Thoracic aorta (tissue), 2 donors: Measurements from ENCODE around the gene RHOD. TPM values are rescaled to one million over a fixed set of nuclear protein-coding genes. Genes with fewer than 3 reads are reported as not detected.
A peak's percentile ranks its signal among the peaks of the same experiment; 100 is the strongest.

Source experiments
- ATAC-seq: fragments of 150-250 bp; one replicate; pipeline ENCODE4 v1.8.0; 2017; ENCODE audit warnings: low read depth; ENCODE audit not compliant: insufficient number of reproducible peaks, low FRiP score
- DNase-seq: peaks from one replicate; pipeline ENCODE4 v3.0.0-alpha.2; 2020; ENCODE audit warnings: low spot score
- H3K27ac ChIP-seq, 2 donors: fragments of 200-600 bp; sonication (generic); 1 replicate in 1 of 2; 2 replicates in 1 of 2; pipeline ENCODE4 v1.5.1; 2016; ENCODE audit warnings: mild to moderate bottlenecking in 2 of 2, moderate library complexity in 2 of 2
- H3K27me3 ChIP-seq: fragments of 200-600 bp; sonication (generic); replicated peaks from 2 replicates; pipeline ENCODE4 v1.6.0; 2016; ENCODE audit warnings: mild to moderate bottlenecking; ENCODE audit not compliant: insufficient read depth
- H3K36me3 ChIP-seq: fragments of 200-600 bp; sonication (generic); one replicate; pipeline ENCODE4 v1.5.1; 2016
- H3K4me1 ChIP-seq, 2 donors: fragments of 200-600 bp; sonication (generic); 1 replicate in 1 of 2; 2 replicates in 1 of 2; pipeline versions ENCODE4 v1.5.1 to v1.6.0; 2016; ENCODE audit warnings: low read depth in 2 of 2, mild to moderate bottlenecking in 1 of 2; ENCODE audit not compliant: control insufficient read depth in 1 of 2
- H3K4me3 ChIP-seq: fragments of 200-600 bp; sonication (generic); 2 replicates; pipeline ENCODE4 v1.5.1; 2016; ENCODE audit warnings: mild to moderate bottlenecking
- H3K9me3 ChIP-seq: fragments of 200-600 bp; sonication (generic); 2 replicates; pipeline ENCODE4 v1.5.1; 2016
- CTCF ChIP-seq: fragments of 200-600 bp; sonication (generic); IDR thresholded peaks from one replicate; pipeline ENCODE4 v1.5.1; 2019; ENCODE audit warnings: antibody characterized with exemption
- total RNA-seq, 2 donors: library from RNA; depleted of rRNA; stranded (reverse); fragments of >200 nt; gene quantifications; one replicate each; pipeline versions ENCODE4 v1.1.0 to v1.2.3, GENCODE V29; 2016

Gene RHOD
- total RNA-seq, 2 donors from 2014 or later, result 31.9 to 51.3 TPM

DNA sequence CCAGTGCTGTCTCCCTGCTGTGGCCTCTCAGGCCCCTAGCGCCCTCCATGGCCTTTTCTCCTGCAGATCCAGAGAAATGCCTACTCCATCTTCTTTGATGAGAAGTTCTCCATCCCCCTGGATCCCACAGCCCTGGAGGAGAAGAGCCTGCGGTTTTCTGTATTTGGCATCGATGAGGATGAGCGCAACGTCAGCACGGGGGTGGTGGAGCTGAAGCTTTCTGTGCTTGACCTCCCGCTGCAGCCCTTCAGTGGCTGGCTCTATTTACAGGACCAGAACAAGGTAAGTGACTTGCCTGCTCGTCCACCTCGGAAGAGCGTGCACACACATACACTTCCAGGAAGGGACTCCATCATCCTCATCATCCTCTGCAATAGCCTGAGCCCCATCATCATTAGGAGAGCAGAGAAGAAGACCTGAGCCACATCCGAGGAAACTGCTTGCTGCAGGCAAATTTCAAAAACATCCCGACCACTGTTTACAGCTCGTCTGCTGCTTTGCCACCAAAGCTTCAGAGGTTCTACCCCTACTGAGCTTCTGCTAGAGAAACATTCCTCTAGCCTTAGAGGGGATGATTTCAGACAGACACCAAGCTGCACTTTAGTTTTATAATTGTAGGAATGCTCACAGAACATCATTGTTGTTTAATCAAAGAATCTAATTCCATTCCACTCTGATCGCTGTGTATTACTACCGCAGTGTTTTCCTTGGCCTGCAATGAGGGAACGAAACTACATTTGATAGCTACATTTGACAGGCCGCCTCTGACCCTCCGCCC, 12.9 kb upstream of the RHOD start:
- Histone ChIP-seq H3K4me3 (no peak overlapping the region), H3K4me1 (peaks cover 0 to 7% of the 10 kb centered on the region in 2 donors), H3K27me3 (no peaks in the 10 kb centered on the region), H3K9me3 (no peaks in the 10 kb centered on the region), H3K36me3 (no peaks in the 10 kb centered on the region), H3K27ac (no peak overlapping the region)
- no peak for DNase-seq
- ATAC-seq, result no peak
- no peak for TF ChIP-seq CTCF

DNA sequence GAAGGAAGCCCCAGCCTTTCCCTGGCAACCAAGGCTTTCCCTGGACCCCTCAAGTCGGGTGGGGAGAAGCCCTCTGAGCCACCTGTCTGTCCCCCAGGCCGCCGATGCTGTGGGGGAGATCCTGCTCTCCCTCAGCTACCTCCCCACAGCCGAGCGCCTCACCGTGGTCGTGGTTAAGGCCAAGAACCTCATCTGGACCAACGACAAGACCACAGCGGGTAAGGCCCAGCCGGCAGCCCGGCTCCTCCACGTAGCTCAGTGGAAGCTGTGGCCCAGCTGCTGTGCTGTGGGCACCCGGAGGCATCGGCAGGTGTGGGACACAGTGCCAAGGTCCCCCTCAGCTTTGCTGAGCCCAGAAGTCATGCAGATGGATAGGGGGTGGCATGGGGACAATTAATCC, 12.2 kb upstream of the RHOD start:
- peaks cover 0 to 7% of the 10 kb centered on the region in 2 donors for H3K4me1 ChIP-seq
- DNase-seq (no peak), ATAC-seq (no peak)
- H3K27ac ChIP-seq, result no peak overlapping the region
- TF ChIP-seq CTCF, result no peak
- H3K36me3 ChIP-seq, result no peaks in the 10 kb centered on the region
- H3K4me3 ChIP-seq, result no peak overlapping the region
- H3K27me3 ChIP-seq, result no peaks in the 10 kb centered on the region
- no peaks in the 10 kb centered on the region for H3K9me3 ChIP-seq

DNA sequence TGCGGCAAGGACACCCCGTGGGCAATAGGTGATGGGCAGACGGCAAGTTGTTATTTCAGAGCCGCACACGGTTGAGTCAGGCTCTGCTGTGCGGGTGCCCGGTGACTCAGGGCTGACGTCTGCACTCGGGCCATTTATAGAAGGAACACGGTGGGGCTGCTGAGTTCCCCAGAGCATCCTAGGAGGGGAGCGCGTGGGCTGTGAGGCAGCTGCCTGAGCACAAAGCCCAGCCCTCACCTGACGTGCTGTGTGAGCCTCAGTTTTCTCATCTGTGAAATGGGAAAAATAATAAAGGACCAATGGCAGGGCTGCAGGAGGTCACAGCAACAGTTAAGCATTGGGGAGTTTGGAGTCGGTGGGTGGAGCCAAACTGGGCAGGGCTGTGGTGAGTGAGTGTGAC, 11.3 kb upstream of the RHOD start:
- Histone ChIP-seq H3K4me1 (peaks cover 0 to 7% of the 10 kb centered on the region in 2 donors), H3K27me3 (no peaks in the 10 kb centered on the region), H3K27ac (no peak overlapping the region), H3K36me3 (no peaks in the 10 kb centered on the region), H3K9me3 (no peaks in the 10 kb centered on the region), H3K4me3 (no peak overlapping the region)
- ATAC-seq, result peak; percentile 57
- TF ChIP-seq CTCF, result no peak
- DNase-seq, result no peak

GRCh38 chr11:67048515-67049130, 8.0 kb upstream of the RHOD start:
- Histone ChIP-seq H3K36me3 (no peaks in the 10 kb centered on the region), H3K9me3 (no peaks in the 10 kb centered on the region), H3K4me1 (peaks cover 0 to 7% of the 10 kb centered on the region in 2 donors), H3K27ac (no peak overlapping the region), H3K27me3 (no peaks in the 10 kb centered on the region), H3K4me3 (no peak overlapping the region)
- DNase-seq (no peak), ATAC-seq (no peak)
- TF ChIP-seq CTCF, result no peak

DNA sequence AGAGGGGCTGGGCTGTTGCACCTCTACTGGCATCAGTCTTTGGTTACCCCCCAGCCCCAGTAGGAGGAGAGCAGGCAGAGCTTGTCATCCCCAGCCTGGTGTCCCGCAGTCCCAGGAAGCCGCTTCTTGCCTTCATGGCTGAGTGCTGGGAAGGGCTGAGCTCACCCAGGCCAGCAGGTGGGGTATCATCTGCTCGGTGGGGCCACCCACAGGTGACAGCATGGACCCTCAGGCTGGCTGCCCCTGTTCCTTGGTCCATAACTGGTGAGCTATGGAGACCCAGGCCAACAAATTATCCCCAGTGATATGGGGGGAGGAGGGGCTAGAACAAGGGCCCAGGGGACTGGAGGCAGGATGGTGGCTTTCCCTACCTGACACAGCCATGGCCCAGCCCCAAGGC, 6.5 kb upstream of the RHOD start:
- no peak overlapping the region for H3K27ac ChIP-seq
- H3K36me3 ChIP-seq, result no peaks in the 10 kb centered on the region
- peaks cover 10 to 17% of the 10 kb centered on the region in 2 donors for H3K4me1 ChIP-seq
- H3K4me3 ChIP-seq, result no peak overlapping the region
- no peaks in the 10 kb centered on the region for H3K9me3 ChIP-seq
- no peak for ATAC-seq
- TF ChIP-seq CTCF, result no peak
- no peaks in the 10 kb centered on the region for H3K27me3 ChIP-seq
- DNase-seq, result no peak
